ENCODE measurements around the gene TBX2. TPM values are rescaled to one million over a fixed set of nuclear protein-coding genes. Genes with fewer than 3 reads are reported as not detected.

TBX2 gene
- total and polyA plus RNA-seq, 2 of the 13 experiments (the other 11 are each of a cell fraction or from before 2014, with no cell fraction given): 2.8 to 15.3 TPM

GRCh38 chr17:61393904-61394629 is 5.6 kb upstream of the TBX2 start (continued):
- no peak for TF ChIP-seq ZNF432 (CRISPR knock-in tag; IDR thresholded peaks at IDR 0.05; ENCODE audit: borderline replicate concordance)
- no peak for TF ChIP-seq ZBTB40 (IDR thresholded peaks at IDR 0.05)
- peak; percentile 57; the same call in 1 of the 2 replicates for TF ChIP-seq ZBTB40 (CRISPR knock-in tag; IDR thresholded peaks at IDR 0.05)
- no peak for TF ChIP-seq ZSCAN20 (CRISPR knock-in tag; IDR thresholded peaks at IDR 0.05; ENCODE audit: borderline replicate concordance)
- no peak for TF ChIP-seq TRIM24 (CRISPR knock-in tag; IDR thresholded peaks at IDR 0.05)
- TF ChIP-seq IKZF1 (IDR thresholded peaks at IDR 0.05): no peak
- TF ChIP-seq GTF3A (CRISPR knock-in tag; conservative IDR thresholded peaks at IDR 0.05): peak; percentile 92; the same call in 1 of the 2 replicates
- no peak for TF ChIP-seq MZF1 (CRISPR knock-in tag; IDR thresholded peaks at IDR 0.05; ENCODE audit: borderline replicate concordance)
- no peak for TF ChIP-seq ZNF224 (CRISPR knock-in tag; IDR thresholded peaks at IDR 0.05)
- no peak for TF ChIP-seq CEBPB (IDR thresholded peaks at IDR 0.05; ENCODE audit: borderline replicate concordance, low read depth, low read length)
- peak; percentile 81 for TF ChIP-seq ZNF121 (CRISPR knock-in tag; IDR thresholded peaks at IDR 0.05)
- TF ChIP-seq ONECUT2 (CRISPR knock-in tag; IDR thresholded peaks at IDR 0.05): peak; percentile 45; the same call in 1 of the 2 replicates
- TF ChIP-seq ZBTB38 (CRISPR knock-in tag; IDR thresholded peaks at IDR 0.05): no peak
- TF ChIP-seq ZMYM2 (CRISPR knock-in tag; IDR thresholded peaks at IDR 0.05): no peak
- TF ChIP-seq ISL2 (CRISPR knock-in tag; IDR thresholded peaks at IDR 0.05): peak; percentile 92
- TF ChIP-seq RFXANK (CRISPR knock-in tag; IDR thresholded peaks at IDR 0.05): no peak
- peak; percentile 41; the same call in 1 of the 2 replicates for TF ChIP-seq ELF3 (CRISPR knock-in tag; IDR thresholded peaks at IDR 0.05)
- TF ChIP-seq BCL6 (CRISPR knock-in tag; IDR thresholded peaks at IDR 0.05): peak; percentile 43; the same call in 1 of the 2 replicates
- TF ChIP-seq NFYC (CRISPR knock-in tag; IDR thresholded peaks at IDR 0.05): no peak
- TF ChIP-seq ZNF124 (CRISPR knock-in tag; IDR thresholded peaks at IDR 0.05): peak; percentile 75
- no peak for TF ChIP-seq ATF4 (CRISPR knock-in tag; IDR thresholded peaks at IDR 0.05)
- TF ChIP-seq U2AF1 (optimal IDR thresholded peaks at IDR 0.05; ENCODE audit: low read depth, low read length): peak; percentile 90
